ENCODE data around the gene SLC31A1.

SLC31A1 gene

DNA sequence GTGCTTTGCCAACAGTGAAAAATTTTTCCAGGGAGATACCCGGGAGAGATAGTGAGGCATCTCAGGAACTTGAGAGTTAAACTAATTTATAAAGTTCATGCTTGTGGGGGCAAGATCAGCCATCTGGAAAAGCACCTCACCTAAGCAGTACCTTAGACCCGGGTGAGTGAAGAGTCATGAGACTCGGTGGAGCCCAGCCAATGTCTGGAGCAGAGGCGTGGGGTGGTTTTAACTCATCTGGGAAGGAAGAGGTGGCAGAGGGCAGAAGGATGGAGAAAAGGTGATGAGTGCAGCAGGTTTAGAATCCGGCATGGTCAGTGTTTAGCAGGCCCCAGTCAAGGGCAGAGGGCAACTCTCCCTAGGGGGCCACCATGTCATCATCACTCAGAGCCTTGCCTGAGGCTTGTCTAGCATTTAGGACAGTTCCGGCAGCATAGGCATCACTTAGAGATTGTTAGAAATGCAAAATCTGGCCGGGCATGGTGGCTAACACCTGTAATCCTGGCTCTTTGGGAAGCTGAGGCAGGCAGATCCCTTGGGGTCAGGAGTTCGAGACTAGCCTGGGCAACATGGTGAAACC is 86.1 kb downstream of the SLC31A1 start:
- DNase-seq (ENCODE audit: low spot score): no peak

DNA sequence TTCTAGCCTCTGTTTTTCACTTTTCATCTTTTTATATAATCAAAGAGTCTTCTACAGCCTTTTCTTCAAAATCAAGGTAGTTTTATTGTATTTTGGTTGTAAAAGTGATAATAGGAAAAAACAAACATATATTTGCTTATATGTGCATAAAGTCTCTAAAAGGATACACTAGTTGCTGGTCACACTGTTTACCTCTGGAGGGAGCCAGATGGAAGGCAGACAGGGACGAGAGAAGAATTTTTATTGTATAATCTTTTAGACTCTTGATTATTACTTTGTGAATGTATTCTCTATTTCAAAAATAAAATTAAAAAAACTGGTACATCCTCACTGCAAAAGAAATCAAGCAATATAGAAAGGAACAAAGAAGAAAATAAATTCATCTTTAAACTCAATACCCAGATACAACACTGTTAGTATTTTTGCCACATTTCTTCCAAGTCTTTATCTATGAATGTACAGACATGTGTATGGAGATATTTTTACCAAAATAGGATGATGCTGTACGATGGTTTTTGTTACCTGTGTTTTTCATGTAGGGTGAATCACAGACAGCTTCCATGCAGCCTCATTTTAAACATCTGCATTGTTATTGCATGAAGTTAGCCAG is 88.0 kb downstream of the SLC31A1 start:
- peak; percentile 43 for DNase-seq (ENCODE audit: low spot score)

DNA sequence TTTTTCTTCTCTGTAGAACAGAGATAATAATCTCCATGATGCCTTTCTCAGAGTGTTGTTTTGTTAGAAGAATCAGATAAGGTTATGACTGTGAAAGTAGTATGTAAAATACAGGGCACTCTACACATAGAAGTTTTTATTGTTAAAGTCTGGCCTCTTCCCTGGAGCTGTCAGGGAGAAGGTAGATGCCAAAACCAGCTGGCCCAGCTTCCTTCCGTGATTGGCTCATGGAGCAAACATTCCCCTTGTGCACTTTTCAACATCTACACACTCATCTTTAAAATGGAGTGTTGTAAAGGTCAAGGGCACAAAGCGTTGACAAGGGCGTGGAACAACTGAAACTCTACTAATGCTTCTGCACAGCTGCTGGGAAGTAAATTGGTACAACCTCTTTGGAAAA is 89.2 kb downstream of the SLC31A1 start:
- DNase-seq (ENCODE audit: low spot score): no peak

DNA sequence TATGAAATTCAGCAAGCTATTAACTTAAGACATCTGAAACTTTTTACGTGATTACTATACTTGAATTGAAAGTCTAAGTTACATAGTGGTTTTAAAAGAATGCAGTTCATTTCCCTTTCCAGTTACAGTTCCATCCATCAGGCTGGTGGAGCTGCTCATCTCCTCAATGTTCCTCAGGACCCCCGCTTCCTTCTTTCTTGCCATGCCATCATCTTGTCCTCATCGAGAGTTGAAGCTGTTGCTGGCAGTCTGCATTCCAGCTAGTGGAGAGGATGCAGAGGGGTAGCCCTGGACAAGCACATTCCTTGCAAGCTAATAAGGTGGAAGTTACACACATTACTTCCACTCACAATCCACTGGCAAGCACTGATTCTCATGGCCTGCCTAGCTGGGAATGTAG is 90.6 kb downstream of the SLC31A1 start:
- no peak for DNase-seq (ENCODE audit: low spot score)

DNA sequence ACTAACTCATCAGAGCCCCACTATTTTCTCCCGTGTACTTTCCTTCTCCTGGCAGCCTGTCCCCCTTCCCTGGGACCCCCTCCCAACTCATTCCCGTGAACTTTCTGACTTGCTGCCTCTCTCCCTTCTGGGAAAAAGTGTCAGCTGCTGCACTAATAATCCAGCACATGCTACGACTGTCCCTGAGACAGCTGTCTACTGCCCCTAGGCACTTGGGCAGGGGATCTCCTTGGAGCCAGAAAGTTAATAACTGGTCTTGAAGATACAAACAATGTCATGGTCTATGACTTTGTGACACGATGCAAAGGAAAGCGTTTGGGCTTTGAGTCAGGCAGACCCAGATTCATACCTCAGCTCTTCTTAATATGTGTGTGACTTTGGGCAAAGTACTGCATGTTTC is 91.9 kb downstream of the SLC31A1 start:
- DNase-seq (ENCODE audit: low spot score): no peak

Data from CD4-positive, alpha-beta T cell treated with Interleukin-15 for 4 hours (primary cell).